ENCODE data around the gene TANK. TPM values are rescaled to one million over a fixed set of nuclear protein-coding genes. Genes with fewer than 3 reads are reported as not detected.

TANK gene
- total and polyA plus RNA-seq, 2 donors (not counting 3 experiments of a cell fraction or from before 2014, with no cell fraction given), result 33.3 to 83.2 TPM

- POLR2A ChIA-PET, result no interaction called here
- intact Hi-C loops (cut with micrococcal nuclease) (no loop called here), dilution Hi-C loops (cut with MboI; ENCODE audit: extremely low pct_ligation_motif_present, low sequenced_read_pairs) (no loop called here)
- Histone ChIP-seq H3K9me1 (replicated peaks; ENCODE audit: control insufficient read depth, extremely low read depth, insufficient read depth, low read length) (no peaks in the 10 kb centered on the region), H3K27me3 (ENCODE audit: control insufficient read depth in 2 of 2, insufficient read depth in 2 of 2, low read length in 2 of 2) (no peaks in the 10 kb centered on the region), H3K4me1 (ENCODE audit: control insufficient read depth, extremely low read depth, insufficient read depth, low read length) (peaks cover 12% of the 10 kb centered on the region), H3K4me2 (ENCODE audit: insufficient read depth, low read length) (no peak overlapping the region), H3K9me3 (replicated peaks; ENCODE audit: control insufficient read depth, insufficient read depth, low read length) (no peaks in the 10 kb centered on the region), H3K36me3 (ENCODE audit: control insufficient read depth in 2 of 2, extremely low read depth in 1 of 2, insufficient read depth in 2 of 2, low read length in 2 of 2) (peaks cover 2 to 8% of the 10 kb centered on the region in 2 experiments), H3K9ac (replicated peaks; ENCODE audit: extremely low read depth, insufficient read depth, low read length) (no peak overlapping the region), H4K20me1 (replicated peaks; ENCODE audit: control insufficient read depth, extremely low read depth, insufficient read depth, low read length) (no peaks in the 10 kb centered on the region), H3K79me2 (ENCODE audit: control insufficient read depth, insufficient read depth, low read length) (peaks cover 54% of the 10 kb centered on the region), H3K27ac (ENCODE audit: insufficient read depth, low read depth, low read length) (no peak overlapping the region), H3K4me3 (replicated peaks in 1 of 3; ENCODE audit: insufficient read depth in 1 of 3, low read depth in 1 of 3, low read length in 3 of 3) (no peak overlapping the region), H2AFZ (ENCODE audit: low read depth, low read length) (no peak overlapping the region)
- BruUV-seq (replicated peaks), result no TSS peak
- no peak for TF ChIP-seq FOS (IDR thresholded peaks at IDR 0.05; ENCODE audit: borderline replicate concordance, insufficient read depth, low read length)
- TF ChIP-seq POLR2AphosphoS5 (IDR thresholded peaks at IDR 0.05; ENCODE audit: insufficient read depth, low read depth, low read length), result no peak
- TF ChIP-seq EZH2 (IDR thresholded peaks at IDR 0.05; ENCODE audit: borderline replicate concordance, low read depth, low read length, severe bottlenecking), result no peak
- TF ChIP-seq POLR2A (IDR thresholded peaks at IDR 0.05; ENCODE audit: low read depth, low read length), result no peak
- TF ChIP-seq, protein P1, sequence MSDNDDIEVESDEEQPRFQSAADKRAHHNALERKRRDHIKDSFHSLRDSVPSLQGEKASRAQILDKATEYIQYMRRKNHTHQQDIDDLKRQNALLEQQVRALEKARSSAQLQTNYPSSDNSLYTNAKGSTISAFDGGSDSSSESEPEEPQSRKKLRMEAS (IDR thresholded peaks at IDR 0.05; ENCODE audit: insufficient read depth, insufficient read length), result no peak
- TF ChIP-seq MYC (IDR thresholded peaks at IDR 0.05; ENCODE audit: low read depth, low read length), result no peak
- TF ChIP-seq, protein P2, sequence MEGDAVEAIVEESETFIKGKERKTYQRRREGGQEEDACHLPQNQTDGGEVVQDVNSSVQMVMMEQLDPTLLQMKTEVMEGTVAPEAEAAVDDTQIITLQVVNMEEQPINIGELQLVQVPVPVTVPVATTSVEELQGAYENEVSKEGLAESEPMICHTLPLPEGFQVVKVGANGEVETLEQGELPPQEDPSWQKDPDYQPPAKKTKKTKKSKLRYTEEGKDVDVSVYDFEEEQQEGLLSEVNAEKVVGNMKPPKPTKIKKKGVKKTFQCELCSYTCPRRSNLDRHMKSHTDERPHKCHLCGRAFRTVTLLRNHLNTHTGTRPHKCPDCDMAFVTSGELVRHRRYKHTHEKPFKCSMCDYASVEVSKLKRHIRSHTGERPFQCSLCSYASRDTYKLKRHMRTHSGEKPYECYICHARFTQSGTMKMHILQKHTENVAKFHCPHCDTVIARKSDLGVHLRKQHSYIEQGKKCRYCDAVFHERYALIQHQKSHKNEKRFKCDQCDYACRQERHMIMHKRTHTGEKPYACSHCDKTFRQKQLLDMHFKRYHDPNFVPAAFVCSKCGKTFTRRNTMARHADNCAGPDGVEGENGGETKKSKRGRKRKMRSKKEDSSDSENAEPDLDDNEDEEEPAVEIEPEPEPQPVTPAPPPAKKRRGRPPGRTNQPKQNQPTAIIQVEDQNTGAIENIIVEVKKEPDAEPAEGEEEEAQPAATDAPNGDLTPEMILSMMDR (IDR thresholded peaks at IDR 0.05; ENCODE audit: extremely low read depth in 1 of 2, insufficient read depth in 1 of 2, low read depth in 1 of 2, low read length in 2 of 2), result no peak
- no peak for TF ChIP-seq GATA2 (IDR thresholded peaks at IDR 0.05; ENCODE audit: insufficient read depth, insufficient read length, low read depth, low read length)
- TF ChIP-seq JUN (IDR thresholded peaks at IDR 0.05; ENCODE audit: borderline replicate concordance, insufficient read depth, insufficient read length, low read depth), result no peak
- FAIRE-seq, result peak; percentile 28
- no peak for DNase-seq (ENCODE audit: low read depth, low spot score)
- CTCF ChIA-PET, result no interaction called here
Measured at GRCh38 chr2:161165266-161165665, 5.0 kb downstream of the TANK start.
